Glutamatergic neuron (in vitro differentiated cells): Measurements from ENCODE around the gene LRP1-AS. TPM values are rescaled to one million over a fixed set of nuclear protein-coding genes. Genes with fewer than 3 reads are reported as not detected.

ENCODE experiments used
- DNase-seq: peaks from one replicate; pipeline ENCODE4 v3.0.0; 2022
- H3K27ac Mint-ChIP-seq: one replicate; pipeline ENCODE4 v1.8.0; 2020; ENCODE audit warnings: mild to moderate bottlenecking, mixed read lengths, inconsistent platforms; ENCODE audit not compliant: unreplicated experiment
- H3K27me3 Mint-ChIP-seq: one replicate; pipeline ENCODE4 v1.8.0; 2020; ENCODE audit warnings: mild to moderate bottlenecking, moderate library complexity, mixed read lengths, inconsistent platforms; ENCODE audit not compliant: unreplicated experiment
- H3K36me3 Mint-ChIP-seq: one replicate; pipeline ENCODE4 v1.8.0; 2020; ENCODE audit warnings: mild to moderate bottlenecking, mixed read lengths, inconsistent platforms; ENCODE audit not compliant: unreplicated experiment
- H3K4me1 Mint-ChIP-seq: one replicate; pipeline ENCODE4 v1.8.0; 2020; ENCODE audit warnings: mild to moderate bottlenecking, low read depth, mixed read lengths, inconsistent platforms; ENCODE audit not compliant: unreplicated experiment
- H3K4me3 Mint-ChIP-seq: one replicate; pipeline ENCODE4 v1.8.0; 2020; ENCODE audit warnings: mild to moderate bottlenecking, mixed read lengths, inconsistent platforms; ENCODE audit not compliant: unreplicated experiment
- H3K9me3 Mint-ChIP-seq: one replicate; pipeline ENCODE4 v1.8.0; 2020; ENCODE audit warnings: mild to moderate bottlenecking, moderate library complexity, mixed read lengths, inconsistent platforms; ENCODE audit not compliant: unreplicated experiment
- CTCF ChIP-seq: fragments of 200-600 bp; sonication (generic); IDR thresholded peaks from one replicate; pipeline ENCODE4 v1.5.0; 2021; ENCODE audit not compliant: partially characterized antibody, unreplicated experiment
- total RNA-seq: library from RNA; stranded (reverse); fragmentation: NEBNext Ultra II Directional; extraction: Animal tissue kit (Norgen Biotek cat#: 25700); gene quantifications from one replicate; pipeline ENCODE4 v1.2.1, GENCODE V29; 2021; ENCODE audit not compliant: unreplicated experiment

Gene LRP1-AS
- total RNA-seq, 1 donor from 2014 or later = not detected

GRCh38 chr12:57149245-57149900, 2.0 kb upstream of the LRP1-AS start:
- peaks cover 1% of the 10 kb centered on the region for H3K9me3 Mint-ChIP-seq
- peak overlapping the region; percentile 13 for H3K4me3 Mint-ChIP-seq
- H3K4me1 Mint-ChIP-seq = peaks cover 8% of the 10 kb centered on the region
- DNase-seq = no peak
- no peak for TF ChIP-seq CTCF
- peaks cover 2% of the 10 kb centered on the region for H3K27me3 Mint-ChIP-seq
- H3K36me3 Mint-ChIP-seq = peaks cover 5% of the 10 kb centered on the region
- no peak overlapping the region for H3K27ac Mint-ChIP-seq

GRCh38 chr12:57148469-57149244, 1.2 kb upstream of the LRP1-AS start:
- H3K27ac Mint-ChIP-seq = no peak overlapping the region

GRCh38 chr12:57146092-57146491, 1.3 kb downstream of the LRP1-AS start:
- Mint-ChIP-seq H3K4me1 (peaks cover 11% of the 10 kb centered on the region), H3K9me3 (peaks cover 1% of the 10 kb centered on the region), H3K36me3 (peaks cover 5% of the 10 kb centered on the region), H3K27me3 (peaks cover 2% of the 10 kb centered on the region), H3K4me3 (no peak overlapping the region), H3K27ac (no peak overlapping the region)
- no peak for DNase-seq
- TF ChIP-seq CTCF = no peak

More at GRCh38 chr12:57148469-57149244, 1.2 kb upstream of the LRP1-AS start:
- H3K4me1 Mint-ChIP-seq = peaks cover 8% of the 10 kb centered on the region
- peaks cover 5% of the 10 kb centered on the region for H3K36me3 Mint-ChIP-seq
- H3K27me3 Mint-ChIP-seq = peaks cover 2% of the 10 kb centered on the region
- DNase-seq = no peak
- peaks cover 1% of the 10 kb centered on the region for H3K9me3 Mint-ChIP-seq
- H3K4me3 Mint-ChIP-seq = no peak overlapping the region
- no peak for TF ChIP-seq CTCF

GRCh38 chr12:57145460-57146059, 1.9 kb downstream of the LRP1-AS start:
- no peak for TF ChIP-seq CTCF
- no peak overlapping the region for H3K4me3 Mint-ChIP-seq
- H3K27me3 Mint-ChIP-seq = peaks cover 2% of the 10 kb centered on the region
- peaks cover 11% of the 10 kb centered on the region for H3K4me1 Mint-ChIP-seq
- H3K9me3 Mint-ChIP-seq = peaks cover 1% of the 10 kb centered on the region
- peaks cover 5% of the 10 kb centered on the region for H3K36me3 Mint-ChIP-seq
- no peak overlapping the region for H3K27ac Mint-ChIP-seq
- DNase-seq = no peak
